PC-3 (cell line): ENCODE results near the gene PJVK. TPM values are rescaled to one million over a fixed set of nuclear protein-coding genes. Genes with fewer than 3 reads are reported as not detected.
A peak's percentile ranks its signal among the peaks of the same experiment; 100 is the strongest.

Experiments
- ATAC-seq: fragments of 200-7000 bp; cut with Tn5 transposase; 2 replicates; pipeline ENCODE4 v1.9.1; 2020; ENCODE audit warnings: mild to moderate bottlenecking, moderate library complexity
- BruUV-seq: library from RNA; stranded (reverse); fragments of 400-500 nt; replicated peaks from 2 replicates; lab custom pipeline; 2021; lab: Mats Ljungman, UMichigan
- CTCF ChIA-PET: fragments of 300-600 bp; sonication (Branson Sonifier 250); formaldehyde crosslinking; loops from one replicate; lab custom pipeline; 2022; ENCODE audit warnings: antibody characterized with exemption; lab: Charles Lee
- POLR2A ChIA-PET: fragments of 300-600 bp; sonication (Branson Sonifier 250); formaldehyde crosslinking; loops from one replicate; lab custom pipeline; 2022; ENCODE audit warnings: antibody characterized with exemption; ENCODE audit not compliant: unreplicated experiment; lab: Charles Lee
- DNase-seq: peaks from one replicate; pipeline ENCODE4 v3.0.0-alpha.2; 2015
- H2AFZ ChIP-seq: fragments of 300-600 bp; sonication (generic); 2 replicates; pipeline ENCODE4 v1.6.0; 2016; ENCODE audit warnings: antibody characterized with exemption, low read length
- H3F3A ChIP-seq: fragments of 300-600 bp; sonication (generic); one replicate; pipeline ENCODE4 v1.6.0; 2017; ENCODE audit warnings: antibody characterized with exemption, low read length, control low read depth, mild to moderate bottlenecking; ENCODE audit not compliant: unreplicated experiment
- H3K27ac ChIP-seq: fragments of 300-600 bp; sonication (generic); 2 replicates; pipeline ENCODE4 v1.5.1; 2016; ENCODE audit warnings: mild to moderate bottlenecking, low read length
- H3K27me3 ChIP-seq: fragments of 300-600 bp; sonication (generic); 2 replicates; pipeline ENCODE4 v1.6.1; 2016; ENCODE audit warnings: low read length, mixed read lengths
- H3K36me3 ChIP-seq: fragments of 300-600 bp; sonication (generic); 2 replicates; pipeline ENCODE4 v1.6.1; 2016; ENCODE audit warnings: low read depth, mixed run types, low read length, mixed read lengths
- H3K4me1 ChIP-seq: fragments of 300-600 bp; sonication (generic); 2 replicates; pipeline ENCODE4 v1.5.1; 2016; ENCODE audit warnings: low read length; ENCODE audit not compliant: insufficient read depth
- H3K4me2 ChIP-seq: fragments of 300-600 bp; sonication (generic); 2 replicates; pipeline ENCODE4 v1.6.0; 2016; ENCODE audit warnings: low read length
- H3K4me3 ChIP-seq: fragments of 300-600 bp; sonication (generic); 2 replicates; pipeline ENCODE4 v1.5.1; 2016; ENCODE audit warnings: mild to moderate bottlenecking, low read length, mixed read lengths
- H3K79me2 ChIP-seq: fragments of 300-600 bp; sonication (generic); 2 replicates; pipeline ENCODE4 v1.6.1; 2017; ENCODE audit warnings: low read length, mixed read lengths
- H3K9ac ChIP-seq: fragments of 300-600 bp; sonication (generic); 2 replicates; pipeline ENCODE4 v1.6.0; 2016; ENCODE audit warnings: mild to moderate bottlenecking, low read length
- H3K9me2 ChIP-seq: fragments of 300-600 bp; sonication (generic); replicated peaks from 2 replicates; pipeline ENCODE4 v1.6.1; 2016; ENCODE audit warnings: mixed run types, low read length, mixed read lengths
- H3K9me3 ChIP-seq: fragments of 300-600 bp; sonication (generic); 2 replicates; pipeline ENCODE4 v1.6.1; 2016; ENCODE audit warnings: low read length, mixed read lengths
- H4K20me1 ChIP-seq: fragments of 300-600 bp; sonication (generic); 2 replicates; pipeline ENCODE4 v1.6.1; 2016; ENCODE audit warnings: low read length, mixed read lengths
- EZH2 ChIP-seq: fragments of 300-600 bp; sonication (generic); IDR thresholded peaks from one replicate; pipeline ENCODE4 v1.6.1; 2017; ENCODE audit warnings: antibody characterized with exemption, mild to moderate bottlenecking, low read length; ENCODE audit not compliant: unreplicated experiment
- EZH2phosphoT487 ChIP-seq: fragments of 300-600 bp; sonication (generic); IDR thresholded peaks from 2 replicates; pipeline ENCODE4 v1.6.1; 2018; ENCODE audit warnings: mild to moderate bottlenecking, antibody characterized with exemption, low read length, borderline replicate concordance
- intact Hi-C: fragments of 100-400 bp; cut with micrococcal nuclease; formaldehyde crosslinking; loops from 2 replicates; pipeline ENCODE4 v1.9.0; 2023
- total RNA-seq: library from RNA; depleted of rRNA; stranded (reverse); fragments of >200 nt; gene quantifications from 2 replicates; pipeline ENCODE4 v1.2.3, GENCODE V29; 2014
- TF ChIP-seq, protein P1 (sequence below): fragments of 300-600 bp; sonication (generic); conservative IDR thresholded peaks from 2 replicates; pipeline ENCODE4 v1.5.1; 2017; ENCODE audit warnings: antibody characterized with exemption, low read depth, mild to moderate bottlenecking, low read length

The PJVK gene
- total RNA-seq, 1 experiment from 2014 or later: 0.87 TPM

DNA sequence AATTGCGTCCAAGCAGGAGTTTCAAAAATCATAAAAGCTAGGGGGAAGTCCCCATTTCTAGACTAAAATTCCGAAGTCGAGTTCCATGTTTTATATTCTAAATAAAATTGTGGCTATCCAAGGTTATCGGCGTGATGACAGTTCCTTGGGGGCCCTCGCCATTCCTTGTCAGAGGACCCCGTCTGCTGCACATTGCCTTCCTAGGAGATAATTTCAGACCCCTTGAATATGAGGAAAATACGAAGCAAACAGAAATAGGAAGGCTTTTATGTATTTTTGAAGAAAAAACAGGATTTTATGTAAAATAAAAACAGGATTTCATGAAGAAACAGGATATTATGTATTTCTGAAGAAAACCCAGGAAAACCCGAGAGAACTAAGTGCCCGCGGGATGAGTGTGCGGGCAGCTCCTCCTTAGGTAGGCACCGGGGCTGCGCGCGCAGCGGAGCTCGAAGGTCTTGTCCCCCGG lies 28.6 kb downstream of the PJVK start:
- DNase-seq: no peak
- TF ChIP-seq, protein P1, sequence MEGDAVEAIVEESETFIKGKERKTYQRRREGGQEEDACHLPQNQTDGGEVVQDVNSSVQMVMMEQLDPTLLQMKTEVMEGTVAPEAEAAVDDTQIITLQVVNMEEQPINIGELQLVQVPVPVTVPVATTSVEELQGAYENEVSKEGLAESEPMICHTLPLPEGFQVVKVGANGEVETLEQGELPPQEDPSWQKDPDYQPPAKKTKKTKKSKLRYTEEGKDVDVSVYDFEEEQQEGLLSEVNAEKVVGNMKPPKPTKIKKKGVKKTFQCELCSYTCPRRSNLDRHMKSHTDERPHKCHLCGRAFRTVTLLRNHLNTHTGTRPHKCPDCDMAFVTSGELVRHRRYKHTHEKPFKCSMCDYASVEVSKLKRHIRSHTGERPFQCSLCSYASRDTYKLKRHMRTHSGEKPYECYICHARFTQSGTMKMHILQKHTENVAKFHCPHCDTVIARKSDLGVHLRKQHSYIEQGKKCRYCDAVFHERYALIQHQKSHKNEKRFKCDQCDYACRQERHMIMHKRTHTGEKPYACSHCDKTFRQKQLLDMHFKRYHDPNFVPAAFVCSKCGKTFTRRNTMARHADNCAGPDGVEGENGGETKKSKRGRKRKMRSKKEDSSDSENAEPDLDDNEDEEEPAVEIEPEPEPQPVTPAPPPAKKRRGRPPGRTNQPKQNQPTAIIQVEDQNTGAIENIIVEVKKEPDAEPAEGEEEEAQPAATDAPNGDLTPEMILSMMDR: no peak
- TF ChIP-seq EZH2: no peak
- TF ChIP-seq EZH2phosphoT487: no peak
- ChIA-PET POLR2A (no interaction called here), CTCF (no interaction called here)
- H3K36me3 ChIP-seq: no peaks in the 10 kb centered on the region
- H3K4me1 ChIP-seq: peaks cover 39% of the 10 kb centered on the region
- no peaks in the 10 kb centered on the region for H3F3A ChIP-seq
- H4K20me1 ChIP-seq: peaks cover 17% of the 10 kb centered on the region
- intact Hi-C loops: loop anchor here (2.0 to 10.0 kb wide), 3 partner anchors 35 to 285 kb away; no protein-coding TSS in a partner anchor
- H3K9me3 ChIP-seq: no peaks in the 10 kb centered on the region
- no peaks in the 10 kb centered on the region for H3K27me3 ChIP-seq
- H3K4me3 ChIP-seq: peak overlapping the region; percentile 98
- peak overlapping the region; percentile 100 for H2AFZ ChIP-seq
- peaks cover 46% of the 10 kb centered on the region for H3K79me2 ChIP-seq
- no peak for ATAC-seq
- peak overlapping the region; percentile 53 for H3K9ac ChIP-seq
- H3K9me2 ChIP-seq: no peaks in the 10 kb centered on the region
- H3K4me2 ChIP-seq: peak overlapping the region; percentile 97
- no peak overlapping the region for H3K27ac ChIP-seq
- BruUV-seq: no TSS peak

DNA sequence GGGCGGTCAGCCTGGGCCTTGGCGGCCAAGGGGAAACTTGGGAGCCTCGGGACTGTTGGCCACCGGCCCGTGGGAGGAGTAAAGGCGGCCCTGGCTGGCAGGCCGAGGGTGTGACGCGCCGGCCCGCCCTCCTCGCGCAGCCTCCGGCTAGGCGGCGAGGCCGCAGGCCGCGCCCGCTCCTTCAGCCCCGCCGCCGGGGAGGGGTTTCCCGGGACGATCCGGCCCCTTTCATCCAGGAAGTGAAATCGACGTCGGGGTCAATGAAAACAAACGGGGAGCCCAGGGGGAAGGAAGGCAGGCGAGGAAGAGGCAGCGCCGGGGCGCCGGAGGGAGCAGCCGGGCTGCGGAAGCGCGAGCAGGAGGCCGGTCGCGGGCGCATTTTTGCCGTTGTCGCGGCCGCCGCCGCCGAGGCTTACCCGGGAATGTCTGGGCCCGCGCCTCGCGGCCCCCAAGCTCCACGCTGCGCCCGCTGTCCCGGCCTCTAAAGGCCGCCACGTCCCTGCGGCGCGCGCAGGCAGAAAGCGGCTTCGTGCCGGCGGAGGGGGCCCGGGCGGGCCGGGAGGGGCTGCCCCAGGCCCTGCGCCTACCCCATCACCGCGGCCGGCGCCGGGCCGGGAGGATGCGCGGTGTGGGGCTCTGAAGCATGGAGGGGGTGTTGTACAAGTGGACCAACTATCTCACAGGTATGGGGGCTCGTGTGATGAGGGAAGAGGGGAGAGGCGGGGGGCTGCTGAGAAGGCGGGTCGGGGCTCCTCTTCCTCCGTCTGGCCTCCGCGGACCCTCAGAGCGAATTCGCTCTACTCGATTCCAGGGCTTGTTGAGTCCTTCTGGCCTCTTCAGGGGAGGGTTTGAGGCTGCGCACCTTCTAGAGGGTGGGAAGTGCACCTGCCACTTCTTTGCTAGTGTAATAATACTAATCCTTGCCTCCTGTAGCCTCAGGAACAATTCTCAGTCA lies 29.3 kb downstream of the PJVK start, which contains the start of gene PLEKHA3:
TSS of gene PLEKHA3 (plus strand) at position 231 of the 955 bp plus-strand sequence. CDS start at position 644, 413 bp downstream.
- H3K9ac ChIP-seq: peak within 1 kb of the TSS; percentile 53
- H2AFZ ChIP-seq: peak within 1 kb of the TSS; percentile 100
- H3K79me2 ChIP-seq: peaks cover 53% of the 10 kb centered on the region
- H3K9me3 ChIP-seq: no peaks in the 10 kb centered on the region
- no peaks in the 10 kb centered on the region for H3K36me3 ChIP-seq
- peaks cover 44% of the 10 kb centered on the region for H3K4me1 ChIP-seq
- H3K9me2 ChIP-seq: no peaks in the 10 kb centered on the region
- ATAC-seq (peak; percentile 82), DNase-seq (peak; percentile 96)
- peaks cover 22% of the 10 kb centered on the region for H4K20me1 ChIP-seq
- TF ChIP-seq, protein P1: no peak
- no peak for TF ChIP-seq EZH2
- no peak for TF ChIP-seq EZH2phosphoT487
- H3K27ac ChIP-seq: no peak within 1 kb of the TSS
- ChIA-PET POLR2A (no interaction called here), CTCF (no interaction called here)
- intact Hi-C loops: loop anchor here (1.0 to 2.0 kb wide), 2 partner anchors 34 to 43 kb away; no protein-coding TSS in a partner anchor
- H3K27me3 ChIP-seq: no peaks in the 10 kb centered on the region
- BruUV-seq: no TSS peak
- peak within 1 kb of the TSS; percentile 98 for H3K4me3 ChIP-seq
- H3K4me2 ChIP-seq: peak within 1 kb of the TSS; percentile 97
- H3F3A ChIP-seq: no peaks in the 10 kb centered on the region
